RWPE1 (cell line): ENCODE measurements around the gene CROCC.

Experiments used
- CTCF ChIA-PET: fragments of 350-600 bp; sonication (Branson Sonifier 250); formaldehyde crosslinking; extraction: SDS; loops from one replicate; lab custom pipeline; 2021; lab: Yijun Ruan, JAX
- POLR2A ChIA-PET: fragments of 400-600 bp; formaldehyde crosslinking; extraction: SDS; loops from one replicate; lab custom pipeline; 2020; ENCODE audit warnings: antibody characterized with exemption; ENCODE audit not compliant: low non-redundant PET; lab: Yijun Ruan, JAX
- DNase-seq: peaks from one replicate; pipeline ENCODE4 v3.0.0; 2012; ENCODE audit warnings: low spot score
- H3K27ac ChIP-seq: fragments of 450-650 bp; 2 replicates; pipeline ENCODE4 v1.5.1; 2017
- CTCF ChIP-seq: fragments of 450-650 bp; conservative IDR thresholded peaks from 2 replicates; pipeline ENCODE4 v1.5.1; 2017; ENCODE audit warnings: low read depth, mild to moderate bottlenecking

CROCC gene

GRCh38 chr1:16922466-16922865 lies 735 bp downstream of the CROCC start:
- POLR2A ChIA-PET, result no interaction called here

GRCh38 chr1:16922885-16923431 lies 1.2 kb downstream of the CROCC start:
- POLR2A ChIA-PET, result no interaction called here
- TF ChIP-seq CTCF, result no peak
- no peak for DNase-seq
- H3K27ac ChIP-seq, result peak overlapping the region; percentile 97
- CTCF ChIA-PET, result interaction anchor here (2.1 kb wide), 1 partner anchor 124 kb away, joined by 5 read pairs; no protein-coding TSS in a partner anchor

More at GRCh38 chr1:16922466-16922865, 735 bp downstream of the CROCC start:
- CTCF ChIA-PET, result no interaction called here
- TF ChIP-seq CTCF, result no peak
- DNase-seq, result no peak
- peak overlapping the region; percentile 97 for H3K27ac ChIP-seq

- TF ChIP-seq CTCF, result no peak
- ChIA-PET POLR2A (no interaction called here), CTCF (interaction anchor here (0.9 to 2.1 kb wide), 4 partner anchors 9 to 122 kb away, joined by 3 to 5 read pairs (median 5); no protein-coding TSS in a partner anchor)
- DNase-seq, result no peak
- H3K27ac ChIP-seq, result peak overlapping the region; percentile 97
Observed at GRCh38 chr1:16924216-16924918, 2.6 kb downstream of the CROCC start.

GRCh38 chr1:16924919-16925477 lies 3.3 kb downstream of the CROCC start:
- POLR2A ChIA-PET, result no interaction called here

GRCh38 chr1:16925635-16926490 lies 4.1 kb downstream of the CROCC start:
- DNase-seq, result peak; percentile 99
- H3K27ac ChIP-seq, result peak overlapping the region; percentile 97
- no peak; the same call in 1 of the 2 replicates for TF ChIP-seq CTCF
- CTCF ChIA-PET, result interaction anchor here (0.6 to 1.7 kb wide), 12 partner anchors 10 to 853 kb away, joined by 3 to 5 read pairs (median 3); no protein-coding TSS in a partner anchor
- POLR2A ChIA-PET, result interaction anchor here (0.5 kb wide), 1 partner anchor 556 kb away, joined by 3 read pairs; no protein-coding TSS in a partner anchor

More at GRCh38 chr1:16924919-16925477, 3.3 kb downstream of the CROCC start:
- DNase-seq, result no peak
- no peak; the same call in 1 of the 2 replicates for TF ChIP-seq CTCF
- H3K27ac ChIP-seq, result peak overlapping the region; percentile 97
- CTCF ChIA-PET, result interaction anchor here (0.6 to 2.1 kb wide), 11 partner anchors 9 to 852 kb away, joined by 3 to 5 read pairs (median 3); no protein-coding TSS in a partner anchor
